ENCODE measurements around the gene PKMYT1.
A peak's percentile ranks its signal among the peaks of the same experiment; 100 is the strongest.

The PKMYT1 gene

DNA sequence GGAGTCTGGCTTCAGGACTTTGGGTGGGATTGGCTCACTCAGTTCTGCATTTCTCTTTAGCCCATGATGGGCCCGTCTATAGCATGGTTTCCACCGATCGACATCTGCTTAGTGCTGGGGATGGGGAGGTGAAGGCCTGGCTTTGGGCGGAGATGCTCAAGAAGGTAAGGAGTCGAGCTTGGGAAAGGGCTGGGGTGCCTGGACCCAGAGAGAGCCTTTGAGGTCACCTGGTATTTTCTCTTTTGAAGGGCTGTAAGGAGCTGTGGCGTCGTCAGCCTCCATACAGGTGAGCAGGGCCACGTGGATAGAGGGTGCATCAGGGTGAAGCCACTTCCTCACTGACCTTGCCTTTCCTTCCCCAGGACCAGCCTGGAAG lies 45.7 kb upstream of the PKMYT1 start:
- no peak overlapping the region for H3K4me3 ChIP-seq (ENCODE audit: low read length)
- DNase-seq (ENCODE audit: low read depth): no peak
- TF ChIP-seq, protein P1, sequence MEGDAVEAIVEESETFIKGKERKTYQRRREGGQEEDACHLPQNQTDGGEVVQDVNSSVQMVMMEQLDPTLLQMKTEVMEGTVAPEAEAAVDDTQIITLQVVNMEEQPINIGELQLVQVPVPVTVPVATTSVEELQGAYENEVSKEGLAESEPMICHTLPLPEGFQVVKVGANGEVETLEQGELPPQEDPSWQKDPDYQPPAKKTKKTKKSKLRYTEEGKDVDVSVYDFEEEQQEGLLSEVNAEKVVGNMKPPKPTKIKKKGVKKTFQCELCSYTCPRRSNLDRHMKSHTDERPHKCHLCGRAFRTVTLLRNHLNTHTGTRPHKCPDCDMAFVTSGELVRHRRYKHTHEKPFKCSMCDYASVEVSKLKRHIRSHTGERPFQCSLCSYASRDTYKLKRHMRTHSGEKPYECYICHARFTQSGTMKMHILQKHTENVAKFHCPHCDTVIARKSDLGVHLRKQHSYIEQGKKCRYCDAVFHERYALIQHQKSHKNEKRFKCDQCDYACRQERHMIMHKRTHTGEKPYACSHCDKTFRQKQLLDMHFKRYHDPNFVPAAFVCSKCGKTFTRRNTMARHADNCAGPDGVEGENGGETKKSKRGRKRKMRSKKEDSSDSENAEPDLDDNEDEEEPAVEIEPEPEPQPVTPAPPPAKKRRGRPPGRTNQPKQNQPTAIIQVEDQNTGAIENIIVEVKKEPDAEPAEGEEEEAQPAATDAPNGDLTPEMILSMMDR (conservative IDR thresholded peaks at IDR 0.05; ENCODE audit: low read depth, low read length): no peak

GRCh38 chr16:3025032-3026002 lies 45.1 kb upstream of the PKMYT1 start:
- H3K4me3 ChIP-seq (ENCODE audit: low read length): no peak overlapping the region
- DNase-seq (ENCODE audit: low read depth): no peak

GRCh38 chr16:3023669-3024478 lies 43.6 kb upstream of the PKMYT1 start, which contains the start of the genes HCFC1R1 and THOC6:
TSS of gene HCFC1R1 (minus strand) at chr16:3023942. CDS start at chr16:3023941, 1 bp downstream.
TSS of gene THOC6 (plus strand) at chr16:3024035. CDS start at chr16:3024327, 292 bp downstream.
- peak within 1 kb of the TSS; percentile 64 for H3K4me3 ChIP-seq (ENCODE audit: low read length)
- TF ChIP-seq, protein P1 (conservative IDR thresholded peaks at IDR 0.05; ENCODE audit: low read depth, low read length): no peak
- peak; percentile 95 for DNase-seq (ENCODE audit: low read depth)

More at GRCh38 chr16:3025032-3026002, 45.1 kb upstream of the PKMYT1 start:
- TF ChIP-seq, protein P1 (conservative IDR thresholded peaks at IDR 0.05; ENCODE audit: low read depth, low read length): no peak

- DNase-seq (ENCODE audit: low read depth): no peak
- TF ChIP-seq, protein P1 (conservative IDR thresholded peaks at IDR 0.05; ENCODE audit: low read depth, low read length): no peak
- H3K4me3 ChIP-seq (ENCODE audit: low read length): peak overlapping the region; percentile 64
Observed at GRCh38 chr16:3023415-3023668, 43.1 kb upstream of the PKMYT1 start.

DNA sequence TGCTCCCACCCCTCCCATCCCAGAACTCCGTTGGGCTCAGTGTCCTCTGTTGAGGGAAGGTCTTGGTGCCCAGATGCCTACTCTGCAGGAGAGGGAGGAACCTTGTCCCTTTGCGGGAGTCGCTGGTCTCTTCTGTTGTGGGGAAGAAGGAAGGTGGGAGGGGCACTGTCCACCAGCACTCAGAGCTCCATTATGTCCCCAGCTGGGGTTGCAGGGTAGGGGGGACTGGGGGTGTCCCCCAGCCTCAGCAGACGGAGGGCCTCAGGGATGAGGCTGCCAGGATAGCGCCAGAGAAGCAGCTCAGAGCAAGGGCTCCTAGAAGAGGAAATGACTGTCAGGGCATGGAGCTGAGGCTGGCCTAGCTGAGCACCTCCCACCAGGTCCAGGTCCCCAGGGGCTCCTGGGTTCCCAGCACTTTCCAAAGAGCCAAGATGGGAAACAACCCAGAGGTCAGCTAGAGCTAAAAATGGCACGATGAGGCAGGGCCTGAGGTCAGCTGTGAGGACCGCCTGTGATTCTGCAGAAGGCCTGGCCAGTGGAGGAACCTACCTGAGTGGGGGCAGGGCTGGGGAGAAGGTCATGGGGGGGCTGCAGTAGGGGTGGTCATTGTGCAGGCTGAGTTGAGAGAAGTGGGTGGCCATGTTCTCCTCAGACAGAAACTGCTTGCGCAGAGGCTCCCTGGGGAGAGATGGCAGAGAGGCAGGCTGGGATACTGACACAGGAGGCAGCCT lies 42.6 kb upstream of the PKMYT1 start:
- no peak for DNase-seq (ENCODE audit: low read depth)
- TF ChIP-seq, protein P1 (conservative IDR thresholded peaks at IDR 0.05; ENCODE audit: low read depth, low read length): no peak
- peak overlapping the region; percentile 64 for H3K4me3 ChIP-seq (ENCODE audit: low read length)

GRCh38 chr16:3022208-3022683 lies 42.0 kb upstream of the PKMYT1 start:
- peak overlapping the region; percentile 64 for H3K4me3 ChIP-seq (ENCODE audit: low read length)
- TF ChIP-seq, protein P1 (conservative IDR thresholded peaks at IDR 0.05; ENCODE audit: low read depth, low read length): no peak
- DNase-seq (ENCODE audit: low read depth): peak; percentile 90

Measured in retinal pigment epithelial cell (primary cell).